Vagina (tissue), 2 donors: ENCODE data around the gene ZBTB45. TPM values are rescaled to one million over a fixed set of nuclear protein-coding genes. Genes with fewer than 3 reads are reported as not detected.
"Not testable (repeated sequence)": the region's sequence is repeated elsewhere in the genome, so short reads cannot be mapped to it uniquely, and the experiment has no call there.

Experiments
- DNase-seq, 2 donors: peaks; one replicate each; pipeline ENCODE4 v3.0.0-alpha.2; 2017; ENCODE audit errors: extremely low spot score in 2 of 2
- H3K27ac ChIP-seq: fragments of 200-600 bp; sonication (generic); one replicate; pipeline ENCODE4 v1.5.1; 2019
- H3K27me3 ChIP-seq: fragments of 200-600 bp; sonication (generic); one replicate; pipeline ENCODE4 v1.5.1; 2019
- H3K36me3 ChIP-seq, 2 donors: fragments of 200-600 bp; sonication (generic); one replicate each; pipeline ENCODE4 v1.5.1; 2017 to 2019
- H3K4me1 ChIP-seq: fragments of 200-600 bp; sonication (generic); one replicate; pipeline ENCODE4 v1.5.1; 2019
- H3K4me3 ChIP-seq, 2 donors: fragments of 200-600 bp; sonication (generic); 1 replicate in 1 of 2; 2 replicates in 1 of 2; pipeline ENCODE4 v1.5.1; 2016 to 2019
- H3K9me3 ChIP-seq: fragments of 200-600 bp; sonication (generic); one replicate; pipeline ENCODE4 v1.5.1; 2019
- CTCF ChIP-seq, 3 experiments: fragments of 450-650 bp in 2 of 3; fragments of 200-600 bp in 1 of 3; sonication (generic) in 1 of 3; IDR thresholded peaks; one replicate each; pipeline ENCODE4 v1.5.1; 2017 to 2019; ENCODE audit warnings: antibody characterized with exemption in 3 of 3, mild to moderate bottlenecking in 2 of 3, moderate library complexity in 2 of 3
- POLR2A ChIP-seq, 2 donors: fragments of 450-650 bp; IDR thresholded peaks; one replicate each; pipeline ENCODE4 v1.6.1; 2017; ENCODE audit warnings: antibody characterized with exemption in 2 of 2, mild to moderate bottlenecking in 2 of 2, moderate library complexity in 2 of 2
- POLR2AphosphoS5 ChIP-seq, 2 donors: sonication (generic); formaldehyde crosslinking; IDR thresholded peaks; one replicate each; pipeline ENCODE4 v1.9.0; 2017; ENCODE audit warnings: antibody characterized with exemption in 2 of 2, mild to moderate bottlenecking in 2 of 2, low read depth in 1 of 2; ENCODE audit not compliant: insufficient read depth in 1 of 2
- intact Hi-C: fragments of 100-400 bp; cut with DNase I; formaldehyde crosslinking; loops from one replicate; pipeline ENCODE4 v1.15.1; 2023
- total RNA-seq: library from RNA; depleted of rRNA; stranded (reverse); fragments of >200 nt; gene quantifications from one replicate; pipeline ENCODE4 v1.2.3, GENCODE V29; 2016

ZBTB45 gene
- total RNA-seq, 1 donor from 2014 or later: 14.0 TPM

- Histone ChIP-seq H3K9me3 (no peaks in the 10 kb centered on the region), H3K36me3 (peaks cover 0 to 30% of the 10 kb centered on the region in 2 donors), H3K27ac (no peak overlapping the region), H3K27me3 (no peaks in the 10 kb centered on the region), H3K4me1 (peaks cover 28% of the 10 kb centered on the region), H3K4me3 (no peak overlapping the region)
- intact Hi-C loops: no loop called here
- DNase-seq: no peak
- TF ChIP-seq POLR2A (IDR thresholded peaks at IDR 0.05): no peak
- no peak for TF ChIP-seq CTCF (IDR thresholded peaks at IDR 0.05)
- no peak for TF ChIP-seq POLR2AphosphoS5 (IDR thresholded peaks at IDR 0.05; ENCODE audit: insufficient read depth in 1 of 2, low read depth in 1 of 2)
Observed at GRCh38 chr19:58471736-58472135, 47.9 kb downstream of the ZBTB45 start.

DNA sequence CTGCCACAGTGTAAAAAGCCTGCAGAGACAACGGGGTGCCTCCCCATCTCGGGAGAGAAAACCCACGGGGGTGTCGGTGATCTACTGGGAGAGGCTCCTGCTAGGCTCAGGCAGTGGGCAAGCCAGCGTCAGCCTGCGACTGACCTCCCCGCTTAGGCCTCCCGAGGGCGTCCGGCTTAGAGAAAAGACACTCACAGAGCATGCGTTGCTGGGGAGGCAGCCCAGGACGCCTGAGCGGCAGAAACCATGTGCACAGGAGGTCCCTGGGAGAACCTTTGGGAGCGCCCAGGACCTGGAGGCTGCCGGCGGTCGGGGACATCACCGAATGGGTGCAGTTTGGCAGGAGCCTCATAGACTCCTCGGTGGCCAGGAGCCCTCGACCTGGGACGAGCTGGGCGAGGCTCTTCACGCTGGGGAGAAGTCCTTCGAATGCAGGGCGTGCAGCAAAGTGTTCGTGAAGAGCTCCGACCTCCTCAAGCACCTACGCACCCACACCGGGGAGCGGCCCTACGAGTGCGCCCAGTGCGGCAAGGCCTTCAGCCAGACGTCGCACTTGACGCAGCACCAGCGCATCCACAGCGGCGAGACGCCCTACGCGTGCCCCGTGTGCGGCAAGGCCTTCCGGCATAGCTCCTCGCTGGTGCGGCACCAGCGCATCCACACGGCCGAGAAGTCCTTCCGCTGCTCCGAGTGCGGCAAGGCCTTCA lies 48.6 kb downstream of the ZBTB45 start:
- Histone ChIP-seq H3K36me3 (peaks cover 0 to 30% of the 10 kb centered on the region in 2 donors), H3K4me1 (peaks cover 28% of the 10 kb centered on the region)
- H3K9me3 ChIP-seq, H3K27ac ChIP-seq, H3K4me3 ChIP-seq, H3K27me3 ChIP-seq, DNase-seq, intact Hi-C loops: not testable (repeated sequence)

GRCh38 chr19:58469241-58470013 lies 50.2 kb downstream of the ZBTB45 start:
- H3K9me3 ChIP-seq: no peaks in the 10 kb centered on the region
- peaks cover 0 to 30% of the 10 kb centered on the region in 2 donors for H3K36me3 ChIP-seq
- no peak overlapping the region for H3K27ac ChIP-seq
- no peak for TF ChIP-seq POLR2AphosphoS5 (IDR thresholded peaks at IDR 0.05; ENCODE audit: insufficient read depth in 1 of 2, low read depth in 1 of 2)
- peaks cover 19% of the 10 kb centered on the region for H3K4me1 ChIP-seq
- no peak for DNase-seq
- intact Hi-C loops: loop anchor here (5.0 kb wide), 1 partner anchor 87 kb away; the partner anchor contains the start of gene ZNF837
- no peak overlapping the region for H3K4me3 ChIP-seq
- no peaks in the 10 kb centered on the region for H3K27me3 ChIP-seq

GRCh38 chr19:58468216-58468839 lies 51.3 kb downstream of the ZBTB45 start:
- intact Hi-C loops: loop anchor here (5.0 kb wide), 1 partner anchor 86 kb away; the partner anchor contains the start of gene ZNF837
- H3K27ac ChIP-seq: no peak overlapping the region
- H3K36me3 ChIP-seq: peaks cover 0 to 30% of the 10 kb centered on the region in 2 donors
- TF ChIP-seq POLR2AphosphoS5 (IDR thresholded peaks at IDR 0.05; ENCODE audit: insufficient read depth in 1 of 2, low read depth in 1 of 2): no peak
- TF ChIP-seq POLR2A (IDR thresholded peaks at IDR 0.05): no peak
- no peak for TF ChIP-seq CTCF (IDR thresholded peaks at IDR 0.05)
- H3K4me3 ChIP-seq: no peak overlapping the region
- H3K9me3 ChIP-seq: no peaks in the 10 kb centered on the region
- H3K4me1 ChIP-seq: peaks cover 19% of the 10 kb centered on the region
- no peak for DNase-seq
- H3K27me3 ChIP-seq: no peaks in the 10 kb centered on the region

GRCh38 chr19:58466760-58467589 lies 52.6 kb downstream of the ZBTB45 start, which contains the start of gene ZNF324:
ZNF324 (plus strand) TSS chr19:58467080; CDS start chr19:58469186, 2,106 bp downstream.
- Histone ChIP-seq H3K27ac (peak within 1 kb of the TSS; percentile 60), H3K27me3 (no peaks in the 10 kb centered on the region), H3K36me3 (peaks cover 0 to 26% of the 10 kb centered on the region in 2 donors), H3K4me3 (peak within 1 kb of the TSS; percentile 72 to 95), H3K4me1 (peaks cover 19% of the 10 kb centered on the region), H3K9me3 (no peaks in the 10 kb centered on the region)
- DNase-seq: peak in 1 of 2 donors; percentile 95
- peak; percentile 77 to 96 for TF ChIP-seq POLR2AphosphoS5 (IDR thresholded peaks at IDR 0.05; ENCODE audit: insufficient read depth in 1 of 2, low read depth in 1 of 2)
- no peak for TF ChIP-seq CTCF (IDR thresholded peaks at IDR 0.05)
- TF ChIP-seq POLR2A (IDR thresholded peaks at IDR 0.05): peak in 1 of 2 donors; percentile 23
- intact Hi-C loops: loop anchor here (5.0 kb wide), 1 partner anchor 85 kb away; the partner anchor contains the start of gene ZNF837
